Common myeloid progenitor, CD34-positive (primary cell): Measurements from ENCODE around the gene PNPLA2.

Experiments used
- CTCF ChIA-PET: fragments of 350-600 bp; sonication (Branson Sonifier 250); formaldehyde crosslinking; loops from one replicate; lab custom pipeline; 2021; ENCODE audit warnings: antibody characterized with exemption; lab: Charles Lee
- POLR2A ChIA-PET: fragments of 350-600 bp; sonication (Branson Sonifier 250); formaldehyde crosslinking; loops from one replicate; lab custom pipeline; 2021; ENCODE audit warnings: antibody characterized with exemption; lab: Charles Lee
- DNase-seq, 3 donors: peaks; one replicate each; pipeline versions ENCODE4 v3.0.0 to v3.0.0-alpha.2; 2013
- H3K27ac ChIP-seq, 2 experiments: 1 replicate in 1 of 2; 2 replicates in 1 of 2; pipeline ENCODE4 v1.7.0; 2013; ENCODE audit warnings: inconsistent platforms in 2 of 2, low read length in 2 of 2, mild to moderate bottlenecking in 2 of 2, low read depth in 1 of 2, moderate library complexity in 1 of 2; ENCODE audit not compliant: severe bottlenecking in 2 of 2, insufficient read depth in 1 of 2, poor library complexity in 1 of 2
- H3K27me3 ChIP-seq, 5 experiments: replicated peaks in 2 of 5; 1 replicate in 3 of 5; 2 replicates in 2 of 5; pipeline versions ENCODE4 v1.6.1 to v1.7.0; 2013; ENCODE audit warnings: low read length in 4 of 5, mild to moderate bottlenecking in 2 of 5, moderate library complexity in 2 of 5, inconsistent platforms in 1 of 5; ENCODE audit not compliant: insufficient read depth in 5 of 5, control insufficient read depth in 4 of 5
- H3K36me3 ChIP-seq, 4 experiments: 1 replicate in 2 of 4; 2 replicates in 2 of 4; pipeline versions ENCODE4 v1.6.1 to v1.7.0; 2013; ENCODE audit warnings: low read length in 3 of 4, control low read depth in 1 of 4, mild to moderate bottlenecking in 1 of 4; ENCODE audit not compliant: control insufficient read depth in 4 of 4, insufficient read depth in 4 of 4
- H3K4me1 ChIP-seq, 4 experiments: 1 replicate in 3 of 4; 2 replicates in 1 of 4; pipeline versions ENCODE4 v1.6.1 to v1.7.1; 2013; ENCODE audit warnings: low read length in 3 of 4, mild to moderate bottlenecking in 3 of 4, control low read depth in 1 of 4, inconsistent platforms in 1 of 4, moderate library complexity in 1 of 4; ENCODE audit not compliant: control insufficient read depth in 4 of 4, insufficient read depth in 4 of 4; ENCODE audit errors: control extremely low read depth in 1 of 4
- H3K4me3 ChIP-seq, 7 experiments: 1 replicate in 4 of 7; 2 replicates in 3 of 7; pipeline versions ENCODE4 v1.5.1 to v1.7.0; 2013; ENCODE audit warnings: mild to moderate bottlenecking in 7 of 7, low read length in 6 of 7, moderate library complexity in 6 of 7, inconsistent platforms in 2 of 7, low read depth in 2 of 7, control low read depth in 1 of 7; ENCODE audit not compliant: insufficient read depth in 4 of 7, control insufficient read depth in 1 of 7; ENCODE audit errors: extremely low read depth in 1 of 7
- H3K9me3 ChIP-seq, 5 experiments: 1 replicate in 4 of 5; 2 replicates in 1 of 5; pipeline versions ENCODE4 v1.6.1 to v1.7.1; 2013; ENCODE audit warnings: low read length in 4 of 5, mild to moderate bottlenecking in 2 of 5, inconsistent platforms in 1 of 5, low read depth in 1 of 5, moderate library complexity in 1 of 5; ENCODE audit not compliant: control insufficient read depth in 4 of 5, insufficient read depth in 2 of 5; ENCODE audit errors: control extremely low read depth in 1 of 5
- WGBS: methylation state at CpG from one replicate; pipeline ENCODE4 v1.1.5; 2013; ENCODE audit not compliant: insufficient coverage; 5-methylcytosine and 5-hydroxymethylcytosine counted together

Gene PNPLA2

GRCh38 chr11:800473-800872, 18.2 kb upstream of the PNPLA2 start:
- H3K27me3 ChIP-seq, result no peaks in the 10 kb centered on the region

GRCh38 chr11:801097-801780, 17.5 kb upstream of the PNPLA2 start:
- no peak overlapping the region for H3K4me3 ChIP-seq
- ChIA-PET CTCF (interaction anchor here (0.8 to 1.7 kb wide), 2 partner anchors 18 to 24 kb away, joined by 3 to 5 read pairs; partner anchors contain the start of gene GATD1), POLR2A (no interaction called here)
- H3K9me3 ChIP-seq, result no peaks in the 10 kb centered on the region
- WGBS, result 95% methylated on average over 16 of the region's 20 CpGs
- peaks cover 4 to 42% (median 40%) of the 10 kb centered on the region in 4 experiments for H3K4me1 ChIP-seq
- H3K27ac ChIP-seq, result no peak overlapping the region
- DNase-seq, result no peak
- H3K36me3 ChIP-seq, result peaks cover 0 to 40% (median 19%) of the 10 kb centered on the region in 4 experiments
- H3K27me3 ChIP-seq, result no peaks in the 10 kb centered on the region

More at GRCh38 chr11:800473-800872, 18.2 kb upstream of the PNPLA2 start:
- no peak for DNase-seq
- POLR2A ChIA-PET, result no interaction called here
- Histone ChIP-seq H3K4me3 (no peak overlapping the region), H3K36me3 (peaks cover 0 to 40% (median 19%) of the 10 kb centered on the region in 4 experiments), H3K27ac (no peak overlapping the region), H3K9me3 (no peaks in the 10 kb centered on the region), H3K4me1 (peaks cover 4 to 47% (median 43%) of the 10 kb centered on the region in 4 experiments)
- WGBS, result 97% methylated on average over 18 of the region's 30 CpGs
- CTCF ChIA-PET, result interaction anchor here (0.8 to 1.7 kb wide), 2 partner anchors 17 to 23 kb away, joined by 3 to 5 read pairs; partner anchors contain the start of gene GATD1

GRCh38 chr11:802018-802617, 16.6 kb upstream of the PNPLA2 start:
- ChIA-PET CTCF (no interaction called here), POLR2A (no interaction called here)
- no peak for DNase-seq
- no peak overlapping the region for H3K27ac ChIP-seq
- 99% methylated on average over 18 of the region's 21 CpGs for WGBS
- H3K4me1 ChIP-seq, result peaks cover 0 to 34% (median 31%) of the 10 kb centered on the region in 4 experiments
- no peaks in the 10 kb centered on the region for H3K27me3 ChIP-seq
- H3K4me3 ChIP-seq, result no peak overlapping the region
- H3K36me3 ChIP-seq, result peaks cover 0 to 40% (median 19%) of the 10 kb centered on the region in 4 experiments
- H3K9me3 ChIP-seq, result no peaks in the 10 kb centered on the region

GRCh38 chr11:802693-803466, 15.8 kb upstream of the PNPLA2 start:
- WGBS, result 96% methylated on average over 26 of the region's 28 CpGs
- no peak for DNase-seq
- Histone ChIP-seq H3K9me3 (no peaks in the 10 kb centered on the region), H3K4me1 (peaks cover 0 to 30% (median 27%) of the 10 kb centered on the region in 4 experiments), H3K36me3 (peaks cover 0 to 40% (median 19%) of the 10 kb centered on the region in 4 experiments), H3K4me3 (no peak overlapping the region), H3K27ac (no peak overlapping the region), H3K27me3 (no peaks in the 10 kb centered on the region)
- ChIA-PET CTCF (interaction anchor here (1.4 kb wide), 1 partner anchor 17 kb away, joined by 5 read pairs; no protein-coding TSS in a partner anchor), POLR2A (no interaction called here)

- Histone ChIP-seq H3K9me3 (no peaks in the 10 kb centered on the region), H3K4me3 (no peak overlapping the region), H3K27ac (no peak overlapping the region), H3K27me3 (no peaks in the 10 kb centered on the region), H3K36me3 (peaks cover 0 to 40% (median 19%) of the 10 kb centered on the region in 4 experiments), H3K4me1 (peaks cover 0 to 36% (median 27%) of the 10 kb centered on the region in 4 experiments)
- WGBS, result 94% methylated on average over 2 of the region's 8 CpGs
- DNase-seq, result no peak
- ChIA-PET POLR2A (no interaction called here), CTCF (interaction anchor here (1.4 kb wide), 2 partner anchors 16 to 28 kb away, joined by 3 to 5 read pairs; no protein-coding TSS in a partner anchor)
These were observed 15.3 kb upstream of the PNPLA2 start for GRCh38 chr11:803467-803742.

GRCh38 chr11:803770-804598, 14.7 kb upstream of the PNPLA2 start:
- Histone ChIP-seq H3K27ac (peak overlapping the region in 1 of 2 experiments; percentile 49), H3K4me1 (peaks cover 2 to 40% (median 31%) of the 10 kb centered on the region in 4 experiments), H3K36me3 (peaks cover 0 to 40% (median 19%) of the 10 kb centered on the region in 4 experiments), H3K9me3 (no peaks in the 10 kb centered on the region), H3K27me3 (no peaks in the 10 kb centered on the region), H3K4me3 (peak overlapping the region; percentile 36 to 79 (median 71))
- DNase-seq, result no peak
- ChIA-PET POLR2A (no interaction called here), CTCF (interaction anchor here (1.0 to 1.4 kb wide), 3 partner anchors 15 to 28 kb away, joined by 3 to 5 read pairs (median 3); no protein-coding TSS in a partner anchor)
- WGBS, result 77% methylated on average over 22 of the region's 26 CpGs
